Spleen (tissue), 11 donors: ENCODE data around the gene CYP19A1. TPM values are rescaled to one million over a fixed set of nuclear protein-coding genes. Genes with fewer than 3 reads are reported as not detected.

Experiments used
- DNase-seq: peaks from one replicate; pipeline ENCODE4 v3.0.0-alpha.2; 2020
- H3K27ac ChIP-seq, 8 donors: fragments of 200-600 bp; sonication (generic) in 7 of 8; 1 replicate in 4 of 8; 2 replicates in 4 of 8; pipeline versions ENCODE4 v1.5.0 to v1.8.0; 2016 to 2021; ENCODE audit warnings: inconsistent platforms in 4 of 8, mild to moderate bottlenecking in 4 of 8, moderate library complexity in 1 of 8
- H3K27me3 ChIP-seq, 7 donors: fragments of 200-600 bp; sonication (generic) in 6 of 7; replicated peaks in 1 of 7; 1 replicate in 4 of 7; 2 replicates in 3 of 7; pipeline versions ENCODE4 v1.5.0 to v1.8.0; 2016 to 2021; ENCODE audit warnings: inconsistent platforms in 3 of 7, mild to moderate bottlenecking in 1 of 7
- H3K36me3 ChIP-seq, 6 donors: fragments of 200-600 bp; sonication (generic) in 5 of 6; 1 replicate in 4 of 6; 2 replicates in 2 of 6; pipeline versions ENCODE4 v1.5.0 to v1.8.0; 2016 to 2021; ENCODE audit warnings: inconsistent platforms in 2 of 6
- H3K4me1 ChIP-seq, 6 donors: fragments of 200-600 bp; sonication (generic) in 5 of 6; 1 replicate in 3 of 6; 2 replicates in 3 of 6; pipeline versions ENCODE4 v1.5.0 to v1.8.0; 2016 to 2021; ENCODE audit warnings: inconsistent platforms in 3 of 6
- H3K4me3 ChIP-seq, 8 donors: fragments of 200-600 bp; sonication (generic) in 7 of 8; 1 replicate in 4 of 8; 2 replicates in 4 of 8; pipeline versions ENCODE4 v1.5.0 to v1.8.0; 2016 to 2021; ENCODE audit warnings: inconsistent platforms in 4 of 8, mild to moderate bottlenecking in 4 of 8, moderate library complexity in 2 of 8
- H3K9me3 ChIP-seq, 8 donors: fragments of 200-600 bp; sonication (generic) in 7 of 8; 1 replicate in 4 of 8; 2 replicates in 4 of 8; pipeline versions ENCODE4 v1.5.0 to v1.8.0; 2016 to 2021; ENCODE audit warnings: inconsistent platforms in 4 of 8
- CTCF ChIP-seq, 11 experiments: fragments of 200-600 bp in 7 of 11; fragments of 450-650 bp in 4 of 11; sonication (generic) in 4 of 11; IDR thresholded peaks in 8 of 11; conservative IDR thresholded peaks in 3 of 11; 1 replicate in 7 of 11; 2 replicates in 4 of 11; pipeline versions ENCODE4 v1.4.0 to v1.8.0; 2016 to 2021; ENCODE audit warnings: antibody characterized with exemption in 11 of 11, inconsistent platforms in 4 of 11, mild to moderate bottlenecking in 1 of 11
- POLR2A ChIP-seq, 3 donors: fragments of 450-650 bp; IDR thresholded peaks; one replicate each; pipeline ENCODE4 v1.5.1; 2017; ENCODE audit warnings: antibody characterized with exemption in 3 of 3, mild to moderate bottlenecking in 1 of 3
- POLR2AphosphoS5 ChIP-seq, 3 donors: sonication (generic); formaldehyde crosslinking; IDR thresholded peaks; one replicate each; pipeline ENCODE4 v1.5.1; 2017; ENCODE audit warnings: antibody characterized with exemption in 3 of 3
- WGBS, 5 donors: extraction: QIAGEN DNeasy Blood & Tissue Kit in 3 of 5; methylation state at CpG; one replicate each; pipeline versions ENCODE4 v1.1.5 to v1.1.7; 2013 to 2018; 5-methylcytosine and 5-hydroxymethylcytosine counted together
- intact Hi-C: fragments of 100-400 bp; cut with DNase I; formaldehyde crosslinking; loops from one replicate; pipeline ENCODE4 v1.15.0; 2023; ENCODE audit warnings: low total_unique reads
- polyA plus RNA-seq, 3 donors: library from polyadenylated mRNA; stranded (reverse); fragments of 200-250 nt; gene quantifications; one replicate each; pipeline ENCODE4 v1.2.1, GENCODE V29; 2013
- total RNA-seq, 7 donors: library from RNA; depleted of rRNA in 3 of 7; stranded (reverse); fragments of >200 nt in 3 of 7; fragmentation: NEBNext Ultra II Directional in 4 of 7; extraction: Animal tissue kit (Norgen Biotek cat#: 25700) in 4 of 7; gene quantifications; one replicate each; pipeline versions ENCODE4 v1.1.0 to v1.2.1, GENCODE V29; 2016 to 2021
- donor health status: healthy with polysubstance abuse.
- donor health status: DM: no; HTN: no; CAD: no; lungs with moderate emphysema.
- donor health status: DM: no; HTN: no; CAD: no.
- donor health status: Bipolar disorder and iron deficiency.
- donor health status: healthy.
- donor health status: DM: no; HTN: no; CAD: no.
- donor health status: DM: yes; HTN: yes; CAD: no.

The CYP19A1 gene
- total and polyA plus RNA-seq, 10 donors = 0.13 to 5.6 (median 0.96) TPM; not detected in 1

GRCh38 chr15:51314391-51315337 is 23.7 kb downstream of the CYP19A1 start:
- Histone ChIP-seq H3K36me3 (no peaks in the 10 kb centered on the region), H3K4me3 (no peak overlapping the region), H3K27me3 (peaks cover 0 to 12% (median 0%) of the 10 kb centered on the region in 7 donors), H3K9me3 (no peaks in the 10 kb centered on the region), H3K4me1 (peaks cover 0 to 7% (median 0%) of the 10 kb centered on the region in 6 donors), H3K27ac (no peak overlapping the region)
- DNase-seq = no peak
- TF ChIP-seq POLR2A (IDR thresholded peaks at IDR 0.05) = no peak
- no peak for TF ChIP-seq CTCF (IDR thresholded peaks at IDR 0.05 in 8 of 11, conservative IDR thresholded peaks at IDR 0.05 in 3 of 11)
- no peak for TF ChIP-seq POLR2AphosphoS5 (IDR thresholded peaks at IDR 0.05)
- intact Hi-C loops = no loop called here
- WGBS, 5 donors = 80 to 86% (median 81%) methylated on average over 10 of the region's 10 CpGs

GRCh38 chr15:51313644-51314280 is 24.6 kb downstream of the CYP19A1 start:
- intact Hi-C loops = no loop called here
- WGBS, 5 donors = 73 to 93% (median 86%) methylated on average over 10 of the region's 10 CpGs

GRCh38 chr15:51313074-51313393 is 25.4 kb downstream of the CYP19A1 start:
- Histone ChIP-seq H3K4me3 (no peak overlapping the region), H3K27me3 (peaks cover 0 to 20% (median 0%) of the 10 kb centered on the region in 7 donors), H3K36me3 (no peaks in the 10 kb centered on the region), H3K9me3 (no peaks in the 10 kb centered on the region), H3K4me1 (peaks cover 0 to 19% (median under 1%) of the 10 kb centered on the region in 6 donors), H3K27ac (no peak overlapping the region)
- TF ChIP-seq CTCF (IDR thresholded peaks at IDR 0.05 in 8 of 11, conservative IDR thresholded peaks at IDR 0.05 in 3 of 11) = no peak
- no peak for TF ChIP-seq POLR2A (IDR thresholded peaks at IDR 0.05)
- no peak for TF ChIP-seq POLR2AphosphoS5 (IDR thresholded peaks at IDR 0.05)
- intact Hi-C loops = no loop called here
- DNase-seq = no peak

More at GRCh38 chr15:51313644-51314280, 24.6 kb downstream of the CYP19A1 start:
- TF ChIP-seq POLR2A (IDR thresholded peaks at IDR 0.05) (no peak), CTCF (IDR thresholded peaks at IDR 0.05 in 8 of 11, conservative IDR thresholded peaks at IDR 0.05 in 3 of 11) (no peak), POLR2AphosphoS5 (IDR thresholded peaks at IDR 0.05) (no peak)
- no peak overlapping the region for H3K4me3 ChIP-seq
- H3K4me1 ChIP-seq = peaks cover 0 to 12% (median 0%) of the 10 kb centered on the region in 6 donors
- DNase-seq = no peak
- H3K27ac ChIP-seq = no peak overlapping the region
- no peaks in the 10 kb centered on the region for H3K9me3 ChIP-seq
- no peaks in the 10 kb centered on the region for H3K36me3 ChIP-seq
- H3K27me3 ChIP-seq = peaks cover 0 to 15% (median 0%) of the 10 kb centered on the region in 7 donors
